Panc1 (cell line): ENCODE measurements around the gene TFDP1. TPM values are rescaled to one million over a fixed set of nuclear protein-coding genes. Genes with fewer than 3 reads are reported as not detected.

ENCODE experiments used
- ATAC-seq: fragments of 200-7000 bp; cut with Tn5 transposase; 2 replicates; pipeline ENCODE4 v1.9.1; 2020; ENCODE audit warnings: mild to moderate bottlenecking, moderate library complexity
- BruUV-seq: library from RNA; stranded (reverse); fragments of 400-500 nt; replicated peaks from 2 replicates; lab custom pipeline; 2021; lab: Mats Ljungman, UMichigan
- CTCF ChIA-PET: fragments of 300-600 bp; sonication (Branson Sonifier 250); formaldehyde crosslinking; loops from one replicate; lab custom pipeline; 2022; ENCODE audit warnings: antibody characterized with exemption; lab: Charles Lee
- POLR2A ChIA-PET: fragments of 300-600 bp; sonication (Branson Sonifier 250); formaldehyde crosslinking; loops from one replicate; lab custom pipeline; 2022; ENCODE audit warnings: antibody characterized with exemption; lab: Charles Lee
- DNase-seq: peaks from one replicate; pipeline ENCODE4 v3.0.0-alpha.2; 2010; ENCODE audit warnings: low read depth, low spot score
- H3K27ac ChIP-seq: 2 replicates; pipeline ENCODE4 v1.5.1; 2011; ENCODE audit warnings: mild to moderate bottlenecking, low read length, inconsistent platforms
- H3K27me3 ChIP-seq: fragments of 200-500 bp; sonication (Bioruptor generic); 2 replicates; pipeline ENCODE4 v1.6.0; 2014; ENCODE audit warnings: low read length, inconsistent platforms; ENCODE audit not compliant: control insufficient read depth, insufficient read depth
- H3K36me3 ChIP-seq: fragments of 200-500 bp; sonication (Bioruptor generic); 2 replicates; pipeline ENCODE4 v1.5.1; 2014; ENCODE audit warnings: inconsistent platforms, mild to moderate bottlenecking, low read length, moderate library complexity; ENCODE audit not compliant: control insufficient read depth, insufficient read depth
- H3K4me1 ChIP-seq: 2 replicates; pipeline ENCODE4 v1.5.1; 2011; ENCODE audit warnings: inconsistent platforms, mild to moderate bottlenecking, low read length, moderate library complexity; ENCODE audit not compliant: control insufficient read depth, insufficient read depth
- H3K4me3 ChIP-seq, 2 experiments: 2 replicates each; pipeline ENCODE4 v1.5.1; 2011 to 2012; ENCODE audit warnings: low read depth in 2 of 2, low read length in 2 of 2, mild to moderate bottlenecking in 2 of 2, inconsistent platforms in 1 of 2, moderate library complexity in 1 of 2
- H3K9me3 ChIP-seq: fragments of 200-500 bp; sonication (Bioruptor generic); 2 replicates; pipeline ENCODE4 v1.5.1; 2014; ENCODE audit warnings: low read depth, mild to moderate bottlenecking, inconsistent platforms, low read length, moderate library complexity; ENCODE audit not compliant: control insufficient read depth, insufficient read depth
- POLR2AphosphoS5 ChIP-seq: IDR thresholded peaks from 2 replicates; pipeline ENCODE4 v1.6.1; 2012; ENCODE audit warnings: mild to moderate bottlenecking, low read depth, low read length, moderate library complexity
- SIN3A ChIP-seq: IDR thresholded peaks from 2 replicates; pipeline ENCODE4 v1.6.1; 2012; ENCODE audit warnings: low read depth, mild to moderate bottlenecking, low read length, moderate library complexity, borderline replicate concordance; ENCODE audit not compliant: insufficient read depth
- TCF7L2 ChIP-seq: IDR thresholded peaks from 2 replicates; pipeline ENCODE4 v1.6.1; 2011; ENCODE audit warnings: mild to moderate bottlenecking, low read depth, low read length, inconsistent platforms
- in situ Hi-C: cut with HindIII; loops from 2 replicates; pipeline ENCODE4 v1.10.0; 2016; ENCODE audit warnings: low sequenced_read_pairs, low pct_unique_long_range_greater_than_20kb
- intact Hi-C: fragments of 100-400 bp; cut with micrococcal nuclease; formaldehyde crosslinking; loops from one replicate; pipeline ENCODE4 v1.10.0; 2022; ENCODE audit not compliant: unreplicated experiment
- total RNA-seq: library from RNA; stranded (reverse); gene quantifications from one replicate; pipeline ENCODE4 v1.2.1, GENCODE V29; 2021; ENCODE audit not compliant: unreplicated experiment
- TF ChIP-seq, protein P1 (sequence below): fragments of 450-650 bp; IDR thresholded peaks from 2 replicates; pipeline ENCODE4 v1.5.1; 2017; ENCODE audit warnings: mild to moderate bottlenecking
- TF ChIP-seq, protein P2 (sequence below), 2 experiments: IDR thresholded peaks; 2 replicates each; pipeline ENCODE4 v1.6.1; 2011 to 2012; ENCODE audit warnings: low read depth in 2 of 2, control low read depth in 1 of 2, low read length in 1 of 2, mild to moderate bottlenecking in 1 of 2, moderate library complexity in 1 of 2; ENCODE audit not compliant: insufficient read depth in 1 of 2

TFDP1 gene
- total RNA-seq, 1 experiment from 2014 or later: 91.6 TPM

DNA sequence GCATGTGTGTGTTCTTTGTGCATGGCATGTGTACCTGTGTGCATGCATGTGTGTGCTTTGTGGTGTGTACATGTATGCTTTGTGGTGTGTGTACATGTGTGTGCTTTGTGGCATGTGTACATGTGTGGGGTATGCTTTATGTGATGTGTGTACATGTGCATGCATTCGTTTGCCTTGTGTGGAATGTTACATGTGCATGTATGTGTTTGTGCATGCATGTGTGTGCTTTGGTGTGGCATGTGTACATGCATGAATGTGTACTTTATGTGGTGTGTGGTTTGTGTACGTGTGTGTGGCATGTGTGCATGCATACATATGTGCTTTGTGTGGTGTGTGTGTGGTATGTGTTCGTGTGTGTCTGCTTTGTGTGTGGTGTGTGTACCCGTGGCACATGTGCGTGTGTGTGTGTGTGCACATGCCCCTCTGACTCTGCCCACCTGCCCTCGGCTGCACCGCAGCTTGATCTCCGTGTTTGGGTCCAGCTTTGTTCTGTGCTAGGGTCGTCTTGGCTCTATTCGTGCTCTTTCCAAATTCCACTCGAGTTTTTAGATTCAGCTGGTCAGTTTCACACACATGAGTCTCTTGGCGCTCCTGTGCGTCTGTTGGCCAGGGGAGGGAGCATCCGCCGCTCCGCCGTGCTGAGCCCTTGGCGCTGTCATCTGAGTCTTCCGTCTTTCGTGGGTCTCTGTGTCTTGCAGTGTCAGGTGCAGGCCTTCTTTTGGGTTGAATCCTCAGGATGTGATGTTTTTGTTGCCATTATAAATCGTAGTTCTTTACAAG, 46.5 kb upstream of the TFDP1 start:
- Histone ChIP-seq H3K4me3 (no peak overlapping the region), H3K27me3 (no peaks in the 10 kb centered on the region), H3K36me3 (no peaks in the 10 kb centered on the region), H3K9me3 (no peaks in the 10 kb centered on the region), H3K27ac (no peak overlapping the region), H3K4me1 (no peaks in the 10 kb centered on the region)
- ATAC-seq: no peak
- DNase-seq: no peak
- in situ Hi-C loops (no loop called here), intact Hi-C loops (no loop called here)
- POLR2A ChIA-PET: no interaction called here
- CTCF ChIA-PET: no interaction called here
- BruUV-seq: no TSS peak
- TF ChIP-seq, protein P1, sequence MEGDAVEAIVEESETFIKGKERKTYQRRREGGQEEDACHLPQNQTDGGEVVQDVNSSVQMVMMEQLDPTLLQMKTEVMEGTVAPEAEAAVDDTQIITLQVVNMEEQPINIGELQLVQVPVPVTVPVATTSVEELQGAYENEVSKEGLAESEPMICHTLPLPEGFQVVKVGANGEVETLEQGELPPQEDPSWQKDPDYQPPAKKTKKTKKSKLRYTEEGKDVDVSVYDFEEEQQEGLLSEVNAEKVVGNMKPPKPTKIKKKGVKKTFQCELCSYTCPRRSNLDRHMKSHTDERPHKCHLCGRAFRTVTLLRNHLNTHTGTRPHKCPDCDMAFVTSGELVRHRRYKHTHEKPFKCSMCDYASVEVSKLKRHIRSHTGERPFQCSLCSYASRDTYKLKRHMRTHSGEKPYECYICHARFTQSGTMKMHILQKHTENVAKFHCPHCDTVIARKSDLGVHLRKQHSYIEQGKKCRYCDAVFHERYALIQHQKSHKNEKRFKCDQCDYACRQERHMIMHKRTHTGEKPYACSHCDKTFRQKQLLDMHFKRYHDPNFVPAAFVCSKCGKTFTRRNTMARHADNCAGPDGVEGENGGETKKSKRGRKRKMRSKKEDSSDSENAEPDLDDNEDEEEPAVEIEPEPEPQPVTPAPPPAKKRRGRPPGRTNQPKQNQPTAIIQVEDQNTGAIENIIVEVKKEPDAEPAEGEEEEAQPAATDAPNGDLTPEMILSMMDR: no peak
- TF ChIP-seq TCF7L2 (no peak), SIN3A (no peak), POLR2AphosphoS5 (no peak)
- TF ChIP-seq, protein P2, sequence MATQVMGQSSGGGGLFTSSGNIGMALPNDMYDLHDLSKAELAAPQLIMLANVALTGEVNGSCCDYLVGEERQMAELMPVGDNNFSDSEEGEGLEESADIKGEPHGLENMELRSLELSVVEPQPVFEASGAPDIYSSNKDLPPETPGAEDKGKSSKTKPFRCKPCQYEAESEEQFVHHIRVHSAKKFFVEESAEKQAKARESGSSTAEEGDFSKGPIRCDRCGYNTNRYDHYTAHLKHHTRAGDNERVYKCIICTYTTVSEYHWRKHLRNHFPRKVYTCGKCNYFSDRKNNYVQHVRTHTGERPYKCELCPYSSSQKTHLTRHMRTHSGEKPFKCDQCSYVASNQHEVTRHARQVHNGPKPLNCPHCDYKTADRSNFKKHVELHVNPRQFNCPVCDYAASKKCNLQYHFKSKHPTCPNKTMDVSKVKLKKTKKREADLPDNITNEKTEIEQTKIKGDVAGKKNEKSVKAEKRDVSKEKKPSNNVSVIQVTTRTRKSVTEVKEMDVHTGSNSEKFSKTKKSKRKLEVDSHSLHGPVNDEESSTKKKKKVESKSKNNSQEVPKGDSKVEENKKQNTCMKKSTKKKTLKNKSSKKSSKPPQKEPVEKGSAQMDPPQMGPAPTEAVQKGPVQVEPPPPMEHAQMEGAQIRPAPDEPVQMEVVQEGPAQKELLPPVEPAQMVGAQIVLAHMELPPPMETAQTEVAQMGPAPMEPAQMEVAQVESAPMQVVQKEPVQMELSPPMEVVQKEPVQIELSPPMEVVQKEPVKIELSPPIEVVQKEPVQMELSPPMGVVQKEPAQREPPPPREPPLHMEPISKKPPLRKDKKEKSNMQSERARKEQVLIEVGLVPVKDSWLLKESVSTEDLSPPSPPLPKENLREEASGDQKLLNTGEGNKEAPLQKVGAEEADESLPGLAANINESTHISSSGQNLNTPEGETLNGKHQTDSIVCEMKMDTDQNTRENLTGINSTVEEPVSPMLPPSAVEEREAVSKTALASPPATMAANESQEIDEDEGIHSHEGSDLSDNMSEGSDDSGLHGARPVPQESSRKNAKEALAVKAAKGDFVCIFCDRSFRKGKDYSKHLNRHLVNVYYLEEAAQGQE (IDR thresholded peaks at IDR 0.05; ENCODE audit: insufficient read depth in 1 of 2, low read depth in 2 of 2, low read length in 1 of 2): no peak

DNA sequence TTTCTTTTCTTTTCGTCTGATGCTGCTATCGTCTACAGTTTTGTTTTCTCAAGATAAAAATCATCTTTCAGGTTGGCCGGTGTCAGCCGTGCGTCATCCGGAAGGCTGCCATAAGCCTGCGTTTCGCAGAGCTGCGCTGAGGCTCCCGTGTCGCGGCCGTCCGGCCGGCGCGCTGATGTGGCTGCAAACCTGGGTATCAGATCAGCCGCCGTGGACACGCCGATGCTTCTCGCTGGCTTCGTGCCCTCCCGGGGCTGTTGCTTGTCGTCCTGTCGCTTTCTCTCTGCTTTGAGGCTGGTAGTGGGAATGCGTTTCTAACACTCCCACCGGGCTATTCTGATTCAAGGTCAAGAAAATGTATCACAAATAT, 45.9 kb upstream of the TFDP1 start:
- H3K36me3 ChIP-seq: no peaks in the 10 kb centered on the region
- POLR2A ChIA-PET: no interaction called here

More for the DNA sequence above, 45.9 kb upstream of the TFDP1 start:
- ATAC-seq (no peak), DNase-seq (no peak)
- CTCF ChIA-PET: no interaction called here
- no peak for TF ChIP-seq SIN3A
- no peak for TF ChIP-seq TCF7L2
- TF ChIP-seq, protein P1: no peak
- TF ChIP-seq, protein P2 (IDR thresholded peaks at IDR 0.05; ENCODE audit: insufficient read depth in 1 of 2, low read depth in 2 of 2, low read length in 1 of 2): no peak
- TF ChIP-seq POLR2AphosphoS5: no peak
- in situ Hi-C loops (no loop called here), intact Hi-C loops (no loop called here)
- Histone ChIP-seq H3K4me3 (no peak overlapping the region), H3K4me1 (no peaks in the 10 kb centered on the region), H3K27ac (no peak overlapping the region), H3K9me3 (no peaks in the 10 kb centered on the region), H3K27me3 (no peaks in the 10 kb centered on the region)
- no TSS peak for BruUV-seq
